Neural progenitor cell (in vitro differentiated cells): ENCODE results near the gene AUTS2.

Experiments
- CTCF ChIP-seq: fragments of 200-600 bp; sonication (generic); IDR thresholded peaks from 2 replicates; pipeline ENCODE4 v1.5.1; 2017; ENCODE audit warnings: antibody characterized with exemption, mild to moderate bottlenecking
- EZH2 ChIP-seq: fragments of 200-600 bp; sonication (generic); IDR thresholded peaks from 2 replicates; pipeline ENCODE4 v1.6.1; 2017; ENCODE audit warnings: antibody characterized with exemption, mild to moderate bottlenecking, moderate library complexity
- EZH2phosphoT487 ChIP-seq: fragments of 200-600 bp; sonication (generic); IDR thresholded peaks from 2 replicates; pipeline ENCODE4 v1.6.1; 2017; ENCODE audit warnings: antibody characterized with exemption

DNA sequence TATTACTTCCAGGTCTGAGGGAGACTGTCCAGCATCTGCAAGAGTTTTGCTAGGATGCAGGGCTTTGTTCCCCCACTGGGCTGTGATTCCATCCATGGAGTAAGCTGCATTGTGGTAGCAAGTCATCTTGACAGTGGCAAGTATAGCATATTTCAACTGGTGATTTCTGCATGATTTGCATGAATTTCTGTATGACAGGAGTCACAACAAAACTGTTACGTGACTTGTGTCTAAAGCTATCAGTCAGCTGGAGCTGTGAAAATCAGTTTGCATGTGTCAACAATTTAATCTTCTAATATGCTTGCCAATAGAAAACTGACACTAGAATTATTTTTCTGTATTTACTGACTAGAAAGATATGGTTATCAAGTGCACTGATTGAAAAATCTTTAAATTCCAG, 344.3 kb downstream of the AUTS2 start:
- no peak for TF ChIP-seq EZH2
- no peak for TF ChIP-seq CTCF
- no peak for TF ChIP-seq EZH2phosphoT487
